ENCODE results near the gene KPNB1.

Gene KPNB1

DNA sequence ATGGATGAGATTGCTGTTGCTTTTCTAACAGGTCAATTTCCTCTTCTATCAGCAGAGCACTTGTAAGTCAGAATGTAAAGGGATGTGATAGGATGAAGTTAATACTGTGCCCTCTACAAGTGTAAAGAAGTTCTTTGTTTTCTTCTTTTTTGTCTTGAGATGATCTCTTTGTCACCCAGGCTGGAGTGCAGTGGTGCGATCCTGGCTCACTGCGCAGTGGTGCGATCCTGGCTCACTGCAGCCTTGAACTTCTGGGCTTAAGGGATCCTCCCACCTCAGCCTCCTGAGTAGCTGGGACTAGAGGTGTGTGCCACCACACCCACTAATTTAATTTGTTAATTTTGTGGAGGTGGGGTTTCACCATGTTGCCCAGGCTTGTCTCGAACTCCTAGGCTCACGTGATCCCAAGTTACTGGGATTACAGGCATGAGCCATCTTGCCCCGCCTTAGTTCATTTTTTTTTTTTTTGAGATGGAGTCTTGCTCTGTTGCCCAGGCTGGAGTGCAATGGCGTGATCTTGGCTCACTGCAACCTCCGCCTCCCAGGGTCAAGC lies 21.6 kb upstream of the KPNB1 start:
- Histone ChIP-seq H3K9ac (ENCODE audit: low read depth, low read length) (no peak overlapping the region), H3K4me3 (ENCODE audit: low read depth in 1 of 2, low read length in 2 of 2) (no peak overlapping the region), H3K36me3 (ENCODE audit: insufficient read depth, low read length) (peaks cover 12% of the 10 kb centered on the region), H3K9me3 (ENCODE audit: insufficient read depth, low read length, severe bottlenecking) (no peaks in the 10 kb centered on the region), H3K27me3 (ENCODE audit: insufficient read depth, low read length, poor library complexity) (no peaks in the 10 kb centered on the region), H3K4me2 (ENCODE audit: insufficient read depth, low read length) (no peak overlapping the region), H3K4me1 (ENCODE audit: insufficient read depth, low read length) (no peaks in the 10 kb centered on the region), H3K27ac (ENCODE audit: low read length) (no peak overlapping the region), H2AFZ (ENCODE audit: low read depth, low read length) (no peak overlapping the region), H4K20me1 (ENCODE audit: insufficient read depth, low read length) (no peaks in the 10 kb centered on the region), H3K79me2 (ENCODE audit: insufficient read depth, low read length) (no peaks in the 10 kb centered on the region)
- no peak for DNase-seq
- TF ChIP-seq EZH2 (IDR thresholded peaks at IDR 0.05; ENCODE audit: borderline replicate concordance, low read depth, low read length, severe bottlenecking), result no peak
- TF ChIP-seq, protein P1, sequence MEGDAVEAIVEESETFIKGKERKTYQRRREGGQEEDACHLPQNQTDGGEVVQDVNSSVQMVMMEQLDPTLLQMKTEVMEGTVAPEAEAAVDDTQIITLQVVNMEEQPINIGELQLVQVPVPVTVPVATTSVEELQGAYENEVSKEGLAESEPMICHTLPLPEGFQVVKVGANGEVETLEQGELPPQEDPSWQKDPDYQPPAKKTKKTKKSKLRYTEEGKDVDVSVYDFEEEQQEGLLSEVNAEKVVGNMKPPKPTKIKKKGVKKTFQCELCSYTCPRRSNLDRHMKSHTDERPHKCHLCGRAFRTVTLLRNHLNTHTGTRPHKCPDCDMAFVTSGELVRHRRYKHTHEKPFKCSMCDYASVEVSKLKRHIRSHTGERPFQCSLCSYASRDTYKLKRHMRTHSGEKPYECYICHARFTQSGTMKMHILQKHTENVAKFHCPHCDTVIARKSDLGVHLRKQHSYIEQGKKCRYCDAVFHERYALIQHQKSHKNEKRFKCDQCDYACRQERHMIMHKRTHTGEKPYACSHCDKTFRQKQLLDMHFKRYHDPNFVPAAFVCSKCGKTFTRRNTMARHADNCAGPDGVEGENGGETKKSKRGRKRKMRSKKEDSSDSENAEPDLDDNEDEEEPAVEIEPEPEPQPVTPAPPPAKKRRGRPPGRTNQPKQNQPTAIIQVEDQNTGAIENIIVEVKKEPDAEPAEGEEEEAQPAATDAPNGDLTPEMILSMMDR (IDR thresholded peaks at IDR 0.05; ENCODE audit: borderline replicate concordance, extremely low read depth, low read length, poor library complexity, severe bottlenecking), result no peak
- no peak for ATAC-seq (ENCODE audit: insufficient read depth, low read depth)

DNA sequence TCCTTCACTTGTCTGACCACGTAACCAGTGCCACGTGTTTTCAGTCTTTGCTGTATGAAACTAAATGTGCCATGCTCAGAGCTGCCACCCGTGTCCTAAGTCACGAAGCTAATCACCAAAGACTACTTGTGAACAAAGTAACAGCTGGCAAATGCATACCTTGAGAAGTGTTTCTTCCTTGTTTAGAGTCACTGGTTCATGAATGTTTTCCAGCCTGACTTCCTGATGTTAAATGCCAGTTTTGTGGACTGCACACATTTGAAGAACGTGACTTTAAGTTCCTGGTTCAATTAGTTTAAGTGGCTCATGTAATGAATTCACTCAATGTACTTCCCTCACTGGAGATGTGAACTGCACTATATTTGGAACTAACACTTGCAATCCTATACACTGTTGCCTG lies 19.9 kb upstream of the KPNB1 start:
- Histone ChIP-seq H2AFZ (ENCODE audit: low read depth, low read length) (no peak overlapping the region), H3K4me2 (ENCODE audit: insufficient read depth, low read length) (no peak overlapping the region), H3K4me1 (ENCODE audit: insufficient read depth, low read length) (no peaks in the 10 kb centered on the region), H4K20me1 (ENCODE audit: insufficient read depth, low read length) (no peaks in the 10 kb centered on the region), H3K36me3 (ENCODE audit: insufficient read depth, low read length) (peaks cover under 1% of the 10 kb centered on the region; the same call in 1 of the 2 replicates), H3K4me3 (ENCODE audit: low read depth in 1 of 2, low read length in 2 of 2) (no peak overlapping the region), H3K79me2 (ENCODE audit: insufficient read depth, low read length) (no peaks in the 10 kb centered on the region), H3K27me3 (ENCODE audit: insufficient read depth, low read length, poor library complexity) (no peaks in the 10 kb centered on the region), H3K27ac (ENCODE audit: low read length) (no peak overlapping the region), H3K9ac (ENCODE audit: low read depth, low read length) (no peak overlapping the region), H3K9me3 (ENCODE audit: insufficient read depth, low read length, severe bottlenecking) (no peaks in the 10 kb centered on the region)
- ATAC-seq (ENCODE audit: insufficient read depth, low read depth), result no peak
- TF ChIP-seq, protein P1 (IDR thresholded peaks at IDR 0.05; ENCODE audit: borderline replicate concordance, extremely low read depth, low read length, poor library complexity, severe bottlenecking), result no peak
- no peak for TF ChIP-seq EZH2 (IDR thresholded peaks at IDR 0.05; ENCODE audit: borderline replicate concordance, low read depth, low read length, severe bottlenecking)
- DNase-seq, result no peak

DNA sequence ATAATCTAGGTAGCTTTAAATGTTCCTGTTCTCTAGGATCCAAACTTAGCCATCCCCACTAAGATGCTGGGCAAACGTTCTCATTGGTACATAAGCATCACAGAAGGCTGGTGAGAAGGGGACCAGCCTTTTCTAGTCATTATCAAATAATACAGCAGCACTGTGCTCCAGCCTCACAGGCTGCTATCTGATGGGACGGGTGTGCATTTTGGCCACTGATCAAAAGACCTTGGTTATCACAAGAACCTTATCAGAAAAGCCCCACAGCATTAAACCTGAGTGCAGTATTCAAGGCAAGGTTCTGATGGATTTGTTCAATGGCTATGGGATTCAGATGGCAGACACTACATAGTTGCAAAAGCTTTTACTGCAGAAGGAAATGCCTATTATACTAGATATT lies 19.1 kb upstream of the KPNB1 start:
- no peaks in the 10 kb centered on the region for H4K20me1 ChIP-seq (ENCODE audit: insufficient read depth, low read length)
- no peak for ATAC-seq (ENCODE audit: insufficient read depth, low read depth)
- H3K9ac ChIP-seq (ENCODE audit: low read depth, low read length), result no peak overlapping the region
- H3K27ac ChIP-seq (ENCODE audit: low read length), result no peak overlapping the region
- no peak overlapping the region for H3K4me2 ChIP-seq (ENCODE audit: insufficient read depth, low read length)
- no peak for DNase-seq
- H3K36me3 ChIP-seq (ENCODE audit: insufficient read depth, low read length), result no peaks in the 10 kb centered on the region
- no peak overlapping the region for H2AFZ ChIP-seq (ENCODE audit: low read depth, low read length)
- no peaks in the 10 kb centered on the region for H3K27me3 ChIP-seq (ENCODE audit: insufficient read depth, low read length, poor library complexity)
- no peaks in the 10 kb centered on the region for H3K4me1 ChIP-seq (ENCODE audit: insufficient read depth, low read length)
- TF ChIP-seq, protein P1 (IDR thresholded peaks at IDR 0.05; ENCODE audit: borderline replicate concordance, extremely low read depth, low read length, poor library complexity, severe bottlenecking), result no peak
- no peak for TF ChIP-seq EZH2 (IDR thresholded peaks at IDR 0.05; ENCODE audit: borderline replicate concordance, low read depth, low read length, severe bottlenecking)
- H3K79me2 ChIP-seq (ENCODE audit: insufficient read depth, low read length), result no peaks in the 10 kb centered on the region
- H3K9me3 ChIP-seq (ENCODE audit: insufficient read depth, low read length, severe bottlenecking), result no peaks in the 10 kb centered on the region
- H3K4me3 ChIP-seq (ENCODE audit: low read depth in 1 of 2, low read length in 2 of 2), result no peak overlapping the region

DNA sequence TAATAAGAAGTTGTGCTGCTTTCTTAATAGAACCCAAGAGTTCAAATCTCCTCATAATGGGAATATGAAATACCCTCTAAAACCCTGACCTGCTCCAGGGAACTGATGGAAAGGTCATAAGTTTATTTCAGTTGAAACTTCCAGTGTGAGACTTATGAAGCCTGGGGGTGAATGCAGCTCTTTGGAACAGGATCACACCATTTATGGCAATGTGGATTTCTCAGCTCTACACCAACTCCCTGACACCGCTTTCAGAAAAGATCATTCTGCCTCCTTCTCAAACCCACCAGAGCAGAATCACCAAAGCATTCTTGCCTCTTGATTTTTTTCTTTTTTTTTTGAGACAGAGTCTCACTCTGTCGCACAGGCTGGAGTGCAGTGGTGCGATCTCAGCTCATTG lies 16.7 kb upstream of the KPNB1 start:
- Histone ChIP-seq H3K36me3 (ENCODE audit: insufficient read depth, low read length) (no peaks in the 10 kb centered on the region), H3K27me3 (ENCODE audit: insufficient read depth, low read length, poor library complexity) (no peaks in the 10 kb centered on the region), H3K9me3 (ENCODE audit: insufficient read depth, low read length, severe bottlenecking) (no peaks in the 10 kb centered on the region), H3K4me1 (ENCODE audit: insufficient read depth, low read length) (no peaks in the 10 kb centered on the region), H3K4me3 (ENCODE audit: low read depth in 1 of 2, low read length in 2 of 2) (no peak overlapping the region), H4K20me1 (ENCODE audit: insufficient read depth, low read length) (no peaks in the 10 kb centered on the region), H3K4me2 (ENCODE audit: insufficient read depth, low read length) (no peak overlapping the region), H2AFZ (ENCODE audit: low read depth, low read length) (no peak overlapping the region), H3K27ac (ENCODE audit: low read length) (no peak overlapping the region), H3K79me2 (ENCODE audit: insufficient read depth, low read length) (no peaks in the 10 kb centered on the region), H3K9ac (ENCODE audit: low read depth, low read length) (no peak overlapping the region)
- no peak for ATAC-seq (ENCODE audit: insufficient read depth, low read depth)
- TF ChIP-seq EZH2 (IDR thresholded peaks at IDR 0.05; ENCODE audit: borderline replicate concordance, low read depth, low read length, severe bottlenecking), result no peak
- TF ChIP-seq, protein P1 (IDR thresholded peaks at IDR 0.05; ENCODE audit: borderline replicate concordance, extremely low read depth, low read length, poor library complexity, severe bottlenecking), result no peak
- no peak for DNase-seq
